NCI-H748 (cell line): ENCODE results near the gene CNN3.

ENCODE experiments used
- DNase-seq: peaks from one replicate; lab custom pipeline; 2025; ENCODE audit not compliant: unreplicated experiment; lab: John Stamatoyannopoulos, UW

The CNN3 gene

GRCh38 chr1:94888201-94888600 is 38.7 kb downstream of the CNN3 start:
- DNase-seq: no peak

GRCh38 chr1:94887603-94888171 is 39.2 kb downstream of the CNN3 start:
- DNase-seq: no peak

- DNase-seq: no peak
Measured at GRCh38 chr1:94887106-94887505, 39.8 kb downstream of the CNN3 start.

- no peak for DNase-seq
Measured at GRCh38 chr1:94886361-94886760, 40.5 kb downstream of the CNN3 start.

- no peak for DNase-seq
Measured at GRCh38 chr1:94884507-94884906, 42.4 kb downstream of the CNN3 start.

GRCh38 chr1:94884106-94884505 is 42.8 kb downstream of the CNN3 start:
- no peak for DNase-seq

- no peak for DNase-seq
Measured at GRCh38 chr1:94883691-94884090, 43.2 kb downstream of the CNN3 start.

GRCh38 chr1:94878329-94878728 is 48.6 kb downstream of the CNN3 start:
- DNase-seq: no peak

GRCh38 chr1:94876362-94876761 is 50.5 kb downstream of the CNN3 start:
- DNase-seq: no peak

GRCh38 chr1:94875794-94876193 is 51.1 kb downstream of the CNN3 start:
- DNase-seq: no peak

GRCh38 chr1:94874423-94874822 is 52.5 kb downstream of the CNN3 start:
- no peak for DNase-seq

- peak; percentile 51 for DNase-seq
Measured at GRCh38 chr1:94873520-94874351, 53.2 kb downstream of the CNN3 start.

- DNase-seq: no peak
Measured at GRCh38 chr1:94872771-94873495, 54.0 kb downstream of the CNN3 start.

- no peak for DNase-seq
Measured at GRCh38 chr1:94871031-94871430, 55.9 kb downstream of the CNN3 start.

GRCh38 chr1:94866164-94866807 is 60.6 kb downstream of the CNN3 start:
- peak; percentile 17 for DNase-seq

- DNase-seq: no peak
Measured at GRCh38 chr1:94865360-94865759, 61.5 kb downstream of the CNN3 start.

GRCh38 chr1:94864821-94865220 is 62.1 kb downstream of the CNN3 start:
- no peak for DNase-seq

- no peak for DNase-seq
Measured at GRCh38 chr1:94863919-94864318, 63.0 kb downstream of the CNN3 start.

- no peak for DNase-seq
Measured at GRCh38 chr1:94863297-94863911, 63.5 kb downstream of the CNN3 start.

- no peak for DNase-seq
Measured at GRCh38 chr1:94862718-94863117, 64.2 kb downstream of the CNN3 start.

- DNase-seq: no peak
Measured at GRCh38 chr1:94859174-94859573, 67.7 kb downstream of the CNN3 start.
